Osteoblast (primary cell): ENCODE data around the gene SREBF2. TPM values are rescaled to one million over a fixed set of nuclear protein-coding genes. Genes with fewer than 3 reads are reported as not detected.

ENCODE experiments used
- DNase-seq: peaks from one replicate; pipeline ENCODE4 v3.0.0; 2011; ENCODE audit warnings: low spot score, mixed read lengths; ENCODE audit not compliant: insufficient read length; ENCODE audit errors: missing footprints
- H2AFZ ChIP-seq: 2 replicates; pipeline ENCODE4 v1.6.0; 2011; ENCODE audit warnings: mild to moderate bottlenecking, low read length
- H3K27ac ChIP-seq: 2 replicates; pipeline ENCODE4 v1.5.1; 2011; ENCODE audit warnings: mild to moderate bottlenecking, low read depth, low read length, moderate library complexity
- H3K27me3 ChIP-seq: 2 replicates; pipeline ENCODE4 v1.6.0; 2012; ENCODE audit warnings: mild to moderate bottlenecking, control low read depth, inconsistent platforms, low read length, moderate library complexity; ENCODE audit not compliant: insufficient read depth
- H3K36me3 ChIP-seq: 2 replicates; pipeline ENCODE4 v1.5.1; 2011; ENCODE audit warnings: mild to moderate bottlenecking, low read length, control low read depth, moderate library complexity; ENCODE audit not compliant: insufficient read depth
- H3K4me1 ChIP-seq: 2 replicates; pipeline ENCODE4 v1.5.1; 2011; ENCODE audit warnings: mild to moderate bottlenecking, low read length, control low read depth, moderate library complexity; ENCODE audit not compliant: insufficient read depth
- H3K4me2 ChIP-seq: 2 replicates; pipeline ENCODE4 v1.6.0; 2011; ENCODE audit warnings: mild to moderate bottlenecking, low read length; ENCODE audit not compliant: insufficient read depth
- H3K4me3 ChIP-seq: fragments of 200-600 bp; sonication (generic); 3 replicates; pipeline ENCODE4 v1.5.1; 2012; ENCODE audit warnings: mild to moderate bottlenecking, low read length, inconsistent platforms; ENCODE audit not compliant: insufficient read depth
- H3K79me2 ChIP-seq: 2 replicates; pipeline ENCODE4 v1.6.0; 2012; ENCODE audit warnings: mild to moderate bottlenecking, low read length, control low read depth, inconsistent platforms; ENCODE audit not compliant: insufficient read depth
- H3K9me3 ChIP-seq: 2 replicates; pipeline ENCODE4 v1.5.1; 2011; ENCODE audit warnings: low read depth, low read length, control low read depth
- H4K20me1 ChIP-seq: 2 replicates; pipeline ENCODE4 v1.6.0; 2012; ENCODE audit warnings: mild to moderate bottlenecking, low read length, control low read depth; ENCODE audit not compliant: insufficient read depth
- CTCF ChIP-seq: IDR thresholded peaks from 2 replicates; pipeline ENCODE4 v1.5.1; 2011; ENCODE audit warnings: mild to moderate bottlenecking, low read depth, low read length, moderate library complexity; ENCODE audit errors: extremely low read depth
- total RNA-seq: library from RNA; depleted of rRNA; stranded (reverse); fragments of >200 nt; gene quantifications from 2 replicates; pipeline ENCODE4 v1.2.3, GENCODE V29; 2012

Gene SREBF2
- total RNA-seq, 1 donor = 80.3 TPM

- peak overlapping the region; percentile 92 for H3K4me2 ChIP-seq
- no peaks in the 10 kb centered on the region for H3K36me3 ChIP-seq
- H3K4me3 ChIP-seq = no peak overlapping the region
- peaks cover 12% of the 10 kb centered on the region for H3K4me1 ChIP-seq
- H4K20me1 ChIP-seq = no peaks in the 10 kb centered on the region
- H3K9me3 ChIP-seq = no peaks in the 10 kb centered on the region
- H3K27me3 ChIP-seq = no peaks in the 10 kb centered on the region
- peaks cover 16% of the 10 kb centered on the region for H3K79me2 ChIP-seq
- no peak overlapping the region for H3K27ac ChIP-seq
- no peak for TF ChIP-seq CTCF
- H2AFZ ChIP-seq = no peak overlapping the region
- peak; percentile 61 for DNase-seq
Measured at GRCh38 chr22:41801886-41802285, 31.0 kb upstream of the SREBF2 start.

GRCh38 chr22:41805639-41806038, 27.3 kb upstream of the SREBF2 start:
- H4K20me1 ChIP-seq = no peaks in the 10 kb centered on the region
- H3K4me2 ChIP-seq = no peak overlapping the region
- peaks cover 5% of the 10 kb centered on the region for H3K36me3 ChIP-seq
- H3K79me2 ChIP-seq = peaks cover 15% of the 10 kb centered on the region
- H3K4me3 ChIP-seq = no peak overlapping the region
- no peak overlapping the region for H3K27ac ChIP-seq
- H2AFZ ChIP-seq = no peak overlapping the region
- H3K4me1 ChIP-seq = peaks cover 6% of the 10 kb centered on the region
- TF ChIP-seq CTCF = no peak
- no peaks in the 10 kb centered on the region for H3K9me3 ChIP-seq
- H3K27me3 ChIP-seq = no peaks in the 10 kb centered on the region
- no peak for DNase-seq

GRCh38 chr22:41808400-41808799, 24.5 kb upstream of the SREBF2 start:
- TF ChIP-seq CTCF = no peak
- no peak overlapping the region for H3K27ac ChIP-seq
- H2AFZ ChIP-seq = no peak overlapping the region
- peaks cover 5% of the 10 kb centered on the region for H3K36me3 ChIP-seq
- H3K79me2 ChIP-seq = no peaks in the 10 kb centered on the region
- no peaks in the 10 kb centered on the region for H4K20me1 ChIP-seq
- H3K4me1 ChIP-seq = no peaks in the 10 kb centered on the region
- no peak for DNase-seq
- H3K4me3 ChIP-seq = no peak overlapping the region
- no peaks in the 10 kb centered on the region for H3K27me3 ChIP-seq
- H3K9me3 ChIP-seq = no peaks in the 10 kb centered on the region
- no peak overlapping the region for H3K4me2 ChIP-seq

DNA sequence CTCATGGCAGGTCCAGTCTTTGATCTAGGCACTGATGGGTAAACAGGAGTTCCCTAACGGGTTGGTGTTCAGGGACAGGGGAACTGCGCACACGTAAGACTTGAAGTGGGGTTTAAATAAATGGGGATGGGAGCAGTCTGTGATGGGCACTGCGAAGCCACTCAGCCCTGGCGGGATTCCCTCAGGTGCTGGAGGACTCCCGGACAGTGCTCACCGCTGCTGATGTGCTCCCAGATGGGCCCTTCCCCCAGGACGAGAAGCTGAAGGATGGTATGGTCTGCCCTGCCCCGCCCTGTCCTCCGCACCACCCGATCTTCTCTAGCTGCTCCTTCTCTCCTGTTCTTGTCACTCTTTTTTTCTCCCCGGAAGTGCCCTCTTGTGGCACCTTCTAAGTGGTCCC, 22.9 kb upstream of the SREBF2 start:
- no peak for DNase-seq
- no peaks in the 10 kb centered on the region for H3K27me3 ChIP-seq
- no peak overlapping the region for H3K4me2 ChIP-seq
- H3K9me3 ChIP-seq = no peaks in the 10 kb centered on the region
- H3K4me1 ChIP-seq = no peaks in the 10 kb centered on the region
- H2AFZ ChIP-seq = no peak overlapping the region
- peaks cover 5% of the 10 kb centered on the region for H3K36me3 ChIP-seq
- no peak overlapping the region for H3K27ac ChIP-seq
- no peaks in the 10 kb centered on the region for H4K20me1 ChIP-seq
- H3K79me2 ChIP-seq = no peaks in the 10 kb centered on the region
- no peak overlapping the region for H3K4me3 ChIP-seq
- TF ChIP-seq CTCF = no peak
